Osteoblast (primary cell): ENCODE measurements around the gene SRSF9. TPM values are rescaled to one million over a fixed set of nuclear protein-coding genes. Genes with fewer than 3 reads are reported as not detected.

ENCODE experiments used
- DNase-seq: peaks from one replicate; pipeline ENCODE4 v3.0.0; 2011; ENCODE audit warnings: low spot score, mixed read lengths; ENCODE audit not compliant: insufficient read length; ENCODE audit errors: missing footprints
- H2AFZ ChIP-seq: 2 replicates; pipeline ENCODE4 v1.6.0; 2011; ENCODE audit warnings: mild to moderate bottlenecking, low read length
- H3K27ac ChIP-seq: 2 replicates; pipeline ENCODE4 v1.5.1; 2011; ENCODE audit warnings: mild to moderate bottlenecking, low read depth, low read length, moderate library complexity
- H3K27me3 ChIP-seq: 2 replicates; pipeline ENCODE4 v1.6.0; 2012; ENCODE audit warnings: mild to moderate bottlenecking, control low read depth, inconsistent platforms, low read length, moderate library complexity; ENCODE audit not compliant: insufficient read depth
- H3K36me3 ChIP-seq: 2 replicates; pipeline ENCODE4 v1.5.1; 2011; ENCODE audit warnings: mild to moderate bottlenecking, low read length, control low read depth, moderate library complexity; ENCODE audit not compliant: insufficient read depth
- H3K4me1 ChIP-seq: 2 replicates; pipeline ENCODE4 v1.5.1; 2011; ENCODE audit warnings: mild to moderate bottlenecking, low read length, control low read depth, moderate library complexity; ENCODE audit not compliant: insufficient read depth
- H3K4me2 ChIP-seq: 2 replicates; pipeline ENCODE4 v1.6.0; 2011; ENCODE audit warnings: mild to moderate bottlenecking, low read length; ENCODE audit not compliant: insufficient read depth
- H3K4me3 ChIP-seq: fragments of 200-600 bp; sonication (generic); 3 replicates; pipeline ENCODE4 v1.5.1; 2012; ENCODE audit warnings: mild to moderate bottlenecking, low read length, inconsistent platforms; ENCODE audit not compliant: insufficient read depth
- H3K79me2 ChIP-seq: 2 replicates; pipeline ENCODE4 v1.6.0; 2012; ENCODE audit warnings: mild to moderate bottlenecking, low read length, control low read depth, inconsistent platforms; ENCODE audit not compliant: insufficient read depth
- H3K9me3 ChIP-seq: 2 replicates; pipeline ENCODE4 v1.5.1; 2011; ENCODE audit warnings: low read depth, low read length, control low read depth
- H4K20me1 ChIP-seq: 2 replicates; pipeline ENCODE4 v1.6.0; 2012; ENCODE audit warnings: mild to moderate bottlenecking, low read length, control low read depth; ENCODE audit not compliant: insufficient read depth
- CTCF ChIP-seq: IDR thresholded peaks from 2 replicates; pipeline ENCODE4 v1.5.1; 2011; ENCODE audit warnings: mild to moderate bottlenecking, low read depth, low read length, moderate library complexity; ENCODE audit errors: extremely low read depth
- total RNA-seq: library from RNA; depleted of rRNA; stranded (reverse); fragments of >200 nt; gene quantifications from 2 replicates; pipeline ENCODE4 v1.2.3, GENCODE V29; 2012

SRSF9 gene
- total RNA-seq, 1 donor = 107 TPM

- Histone ChIP-seq H3K27me3 (no peaks in the 10 kb centered on the region), H3K27ac (peak overlapping the region; percentile 21), H2AFZ (no peak overlapping the region), H3K9me3 (no peaks in the 10 kb centered on the region), H3K4me3 (peak overlapping the region; percentile 91), H3K79me2 (peaks cover 40% of the 10 kb centered on the region), H3K4me1 (peaks cover 20% of the 10 kb centered on the region), H3K4me2 (peak overlapping the region; percentile 94), H3K36me3 (peaks cover 17% of the 10 kb centered on the region), H4K20me1 (peaks cover 19% of the 10 kb centered on the region)
- DNase-seq = peak; percentile 45
- TF ChIP-seq CTCF = no peak
Observed at GRCh38 chr12:120497524-120498150, 28.1 kb upstream of the SRSF9 start.

- Histone ChIP-seq H3K4me2 (peak overlapping the region; percentile 94), H3K9me3 (no peaks in the 10 kb centered on the region), H3K4me3 (peak overlapping the region; percentile 91), H3K36me3 (peaks cover 19% of the 10 kb centered on the region), H2AFZ (no peak overlapping the region), H3K79me2 (peaks cover 40% of the 10 kb centered on the region), H3K4me1 (peaks cover 20% of the 10 kb centered on the region), H4K20me1 (peaks cover 19% of the 10 kb centered on the region), H3K27me3 (no peaks in the 10 kb centered on the region), H3K27ac (peak overlapping the region; percentile 68)
- TF ChIP-seq CTCF = no peak
- DNase-seq = peak; percentile 86
Observed at GRCh38 chr12:120496413-120497340, 27.1 kb upstream of the SRSF9 start.

GRCh38 chr12:120495731-120496412 is 26.3 kb upstream of the SRSF9 start, which contains the start of gene DYNLL1:
Gene DYNLL1, plus strand, starts transcription at chr12:120496113. Its CDS starts 309 bp downstream, at chr12:120496422.
- Histone ChIP-seq H3K4me3 (peak within 1 kb of the TSS; percentile 91), H3K4me2 (peak within 1 kb of the TSS; percentile 94), H2AFZ (peak within 1 kb of the TSS; percentile 79), H3K79me2 (peaks cover 40% of the 10 kb centered on the region), H3K36me3 (peaks cover 22% of the 10 kb centered on the region), H4K20me1 (peaks cover 19% of the 10 kb centered on the region), H3K27ac (peak within 1 kb of the TSS; percentile 68), H3K4me1 (peaks cover 20% of the 10 kb centered on the region), H3K27me3 (no peaks in the 10 kb centered on the region), H3K9me3 (no peaks in the 10 kb centered on the region)
- DNase-seq = peak; percentile 98
- no peak for TF ChIP-seq CTCF
